OCI-M2 (cell line): ENCODE results near the gene TTLL3.

Experiments used
- DNase-seq: peaks from one replicate; lab custom pipeline; 2025; ENCODE audit not compliant: unreplicated experiment; lab: John Stamatoyannopoulos, UW

TTLL3 gene

DNA sequence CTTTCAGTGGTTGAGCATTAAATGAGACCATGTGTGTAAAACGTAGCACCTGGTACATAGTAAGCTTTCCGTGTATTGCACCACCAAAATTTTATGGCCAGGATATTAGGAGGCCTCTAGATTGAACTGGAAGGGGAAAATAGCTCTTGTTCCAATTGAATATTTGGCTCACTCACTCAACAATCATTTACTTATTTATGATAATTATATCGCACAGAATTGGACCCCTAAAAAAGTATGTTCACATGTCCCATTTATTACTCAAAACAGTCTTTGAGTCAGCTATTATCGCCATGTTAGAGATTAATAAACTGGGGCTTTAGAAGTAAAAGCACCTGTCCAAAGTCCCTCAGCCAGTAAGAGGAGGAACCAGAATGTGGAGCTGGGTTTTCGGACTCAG is 5.1 kb upstream of the TTLL3 start:
- no peak for DNase-seq

DNA sequence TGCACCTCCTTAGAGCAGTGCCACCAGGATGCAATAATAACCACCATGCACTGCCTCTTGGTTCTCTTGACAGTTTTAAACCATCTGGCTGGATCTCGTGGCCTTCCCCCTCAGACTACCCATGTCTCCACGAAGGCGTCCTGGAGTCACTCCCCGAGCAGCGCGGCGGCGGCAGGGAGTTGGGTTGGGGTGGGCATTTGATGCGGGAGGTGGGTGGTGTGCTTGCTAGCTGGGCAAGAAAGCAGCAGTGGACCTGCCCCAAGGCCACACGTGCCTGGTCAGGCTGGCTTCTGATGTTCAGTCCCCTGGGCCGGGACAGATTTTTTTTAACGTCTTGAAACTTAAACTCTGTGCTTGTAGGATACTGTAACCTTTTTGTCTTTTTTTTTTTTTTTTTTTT is 3.9 kb upstream of the TTLL3 start:
- DNase-seq: no peak

DNA sequence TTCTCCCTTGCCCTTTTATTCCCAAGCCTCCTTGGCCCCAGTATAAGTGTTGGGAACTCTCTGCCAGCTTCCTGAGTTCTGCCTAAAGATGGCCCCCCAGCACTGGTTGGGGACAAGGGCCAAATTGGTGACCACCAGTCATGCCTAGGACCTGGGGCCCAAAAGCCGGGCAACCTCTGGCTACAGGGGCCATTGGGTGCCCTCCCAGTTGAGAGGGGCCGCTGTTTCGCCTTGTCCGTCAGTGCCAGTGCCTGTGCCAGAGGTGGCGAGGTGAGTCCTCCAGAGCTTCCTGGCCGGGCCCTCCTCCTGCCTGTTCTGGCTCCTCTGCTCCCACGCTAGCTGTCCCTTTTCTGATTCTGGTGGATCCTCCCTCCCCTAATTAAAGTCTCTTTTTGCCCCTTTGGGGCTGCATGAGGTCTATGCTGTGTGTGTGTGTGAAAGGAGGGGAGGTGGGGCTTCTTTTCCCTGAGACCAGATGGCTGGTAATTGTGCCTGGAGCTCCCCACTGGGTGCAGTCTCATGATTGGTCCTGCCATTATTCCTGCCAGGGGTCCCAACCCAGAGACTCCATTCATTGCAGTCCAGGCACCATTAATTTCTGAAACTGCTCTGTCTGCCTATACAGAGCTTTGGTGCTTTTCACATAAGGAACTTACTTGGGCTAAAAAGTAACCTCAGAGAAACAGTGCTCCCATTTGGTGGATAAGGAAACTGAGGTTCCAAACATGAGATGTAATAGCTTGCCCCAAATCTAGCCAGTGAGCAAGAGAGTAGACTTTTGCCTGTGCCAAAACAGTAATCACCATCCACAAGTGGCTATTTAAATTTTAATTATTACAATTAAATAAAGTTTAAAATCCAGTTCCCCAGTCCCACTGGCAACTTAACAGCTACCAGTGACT is 3.1 kb upstream of the TTLL3 start:
- DNase-seq: no peak

DNA sequence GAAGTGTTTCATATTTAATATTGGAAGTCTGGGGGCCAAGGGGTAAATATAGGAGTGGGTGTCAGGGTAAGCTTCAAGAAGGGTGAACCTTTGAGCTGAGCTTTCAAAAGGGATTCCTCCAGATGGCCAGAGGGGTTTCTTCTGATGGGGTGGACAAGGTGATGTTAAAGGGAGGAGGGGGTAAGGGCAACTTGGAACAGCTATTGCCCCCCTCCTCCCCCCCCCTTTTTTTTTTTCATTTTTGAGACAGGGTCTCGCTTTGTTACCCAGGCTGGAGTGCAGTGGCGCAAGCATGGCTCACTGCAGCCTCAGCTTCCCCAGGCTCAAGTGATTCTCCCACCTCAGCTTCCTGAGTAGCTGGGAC is 2.1 kb upstream of the TTLL3 start:
- DNase-seq: no peak

DNA sequence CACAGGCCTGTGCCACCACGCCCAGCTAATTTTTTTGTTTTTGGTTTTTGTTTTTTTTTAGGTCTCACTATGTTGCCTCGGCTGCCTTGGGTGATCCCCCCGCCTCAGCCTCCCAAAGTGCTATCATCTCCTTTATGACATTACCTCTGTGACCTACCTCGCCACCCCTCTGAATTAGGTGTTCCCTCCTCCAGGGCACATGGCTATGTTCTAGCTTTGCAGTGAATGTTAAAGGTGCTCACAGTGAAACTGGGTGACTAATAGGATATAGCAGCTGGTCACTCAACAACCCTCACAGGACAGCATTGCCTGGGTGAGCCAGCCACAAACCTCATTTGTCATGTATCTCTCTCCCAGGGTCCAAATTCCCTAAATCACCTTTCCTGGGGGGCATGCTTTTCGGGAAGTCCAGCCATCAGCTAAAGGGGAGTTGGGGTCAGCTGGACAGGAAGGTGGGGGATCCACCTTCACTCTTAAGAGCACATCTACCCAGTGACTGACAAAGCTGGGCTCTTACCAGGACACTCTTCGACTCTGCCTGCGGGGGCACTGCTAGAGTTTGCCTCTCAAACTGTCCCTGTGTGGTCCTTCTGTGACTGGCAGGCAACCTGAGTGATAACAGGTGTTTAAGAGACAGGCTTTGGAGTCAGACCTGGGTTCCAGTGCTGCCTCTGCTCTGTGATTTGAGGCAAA is 1.6 kb upstream of the TTLL3 start:
- no peak for DNase-seq

DNA sequence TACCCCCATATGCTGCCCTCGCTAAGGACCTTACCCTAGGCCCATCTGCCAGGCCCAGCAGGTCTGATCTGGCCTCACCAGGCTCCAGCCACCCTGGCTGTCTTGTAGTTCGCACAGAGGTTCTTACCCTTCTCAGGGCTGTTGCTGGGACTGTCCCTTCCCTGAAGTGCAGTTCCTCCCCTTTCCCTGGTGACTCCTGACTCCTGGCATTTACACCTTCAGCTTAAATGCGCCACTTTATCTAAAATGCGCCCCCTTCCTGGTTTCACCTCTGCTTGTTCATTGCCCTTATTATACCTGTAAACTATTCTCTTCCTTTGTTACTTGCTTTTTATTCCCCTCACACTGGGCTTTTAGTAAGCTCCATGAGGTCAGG is 835 bp upstream of the TTLL3 start:
- no peak for DNase-seq

DNA sequence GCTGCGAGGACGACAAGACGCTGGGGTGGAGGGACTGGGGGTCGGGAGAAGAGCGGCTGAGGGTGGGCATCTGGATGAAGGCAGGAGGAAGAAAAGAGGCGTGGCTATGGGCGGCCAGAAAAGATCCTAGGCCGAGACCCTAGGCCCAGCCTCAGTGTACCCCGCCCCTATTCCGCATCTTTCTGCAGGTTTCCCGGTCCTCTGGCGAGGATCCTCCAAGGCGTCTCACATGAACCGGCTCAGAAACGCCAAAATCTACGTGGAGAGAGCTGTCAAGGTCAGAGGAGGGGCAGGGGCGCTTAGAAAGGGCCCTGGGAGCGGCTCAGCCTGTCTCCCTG is 340 bp downstream of the TTLL3 start:
- DNase-seq: no peak

DNA sequence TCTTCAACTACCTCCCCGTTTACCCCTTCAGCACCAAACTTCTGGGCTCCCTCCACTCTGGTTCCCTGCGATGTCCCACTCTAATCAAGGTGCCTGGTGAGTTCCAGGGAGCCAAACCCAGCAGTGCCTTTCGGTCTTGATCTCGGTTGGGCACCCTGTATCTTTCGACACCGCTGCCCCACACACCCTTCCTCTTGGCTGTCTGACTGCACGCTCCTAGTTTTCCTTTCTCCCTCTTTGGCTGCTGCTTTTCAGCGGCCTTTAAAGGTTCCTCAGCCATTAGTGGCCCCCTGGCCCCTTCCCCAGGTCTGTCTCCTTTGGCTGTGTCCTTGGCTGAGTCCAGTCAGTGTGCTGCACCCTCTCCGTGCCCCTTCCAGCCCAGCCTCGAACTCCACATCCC is 784 bp downstream of the TTLL3 start:
- DNase-seq: no peak

DNA sequence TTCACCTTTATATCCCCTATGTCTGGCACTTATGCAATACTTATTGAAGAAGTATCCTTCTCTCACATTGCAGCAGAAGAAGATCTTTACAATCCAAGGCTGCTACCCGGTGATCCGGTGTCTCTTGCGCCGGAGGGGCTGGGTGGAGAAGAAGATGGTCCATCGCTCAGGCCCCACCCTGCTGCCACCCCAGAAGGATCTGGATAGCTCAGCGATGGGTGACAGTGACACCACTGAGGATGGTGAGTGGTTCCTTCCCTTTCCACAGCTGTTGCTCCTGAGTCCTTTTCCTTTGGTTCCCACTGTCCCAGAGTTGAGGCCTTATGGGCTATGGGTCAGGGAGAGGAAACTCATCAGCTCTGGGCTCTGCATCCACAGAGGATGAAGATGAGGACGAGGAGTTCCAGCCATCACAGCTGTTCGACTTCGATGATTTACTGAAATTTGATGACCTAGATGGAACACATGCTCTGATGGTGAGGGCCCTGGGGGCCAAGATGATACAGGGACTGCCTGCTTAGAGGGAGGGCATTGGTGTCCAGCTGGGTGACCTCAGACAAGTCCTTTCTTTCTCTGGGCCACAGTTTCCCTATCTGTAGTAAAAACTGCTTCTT is 2.9 kb downstream of the TTLL3 start:
- no peak for DNase-seq

DNA sequence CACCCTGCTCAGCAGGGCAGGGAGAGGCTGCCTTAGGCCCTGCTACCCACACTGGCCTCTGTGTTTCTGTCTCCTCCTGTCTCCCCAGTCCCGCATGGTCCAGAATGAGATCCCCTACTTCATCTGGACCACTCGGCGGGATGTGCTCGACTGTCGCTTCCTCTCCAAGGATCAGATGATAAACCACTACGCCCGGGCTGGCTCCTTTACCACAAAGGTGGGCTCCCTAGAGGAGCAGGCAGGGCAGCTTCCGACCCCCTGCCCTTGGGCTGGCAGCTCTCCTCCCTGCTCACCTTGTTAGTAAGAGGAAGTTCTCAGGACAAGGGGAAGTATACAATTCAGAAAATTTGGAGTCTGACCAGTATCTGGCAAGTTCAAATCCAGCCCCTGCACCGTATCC is 5.9 kb downstream of the TTLL3 start:
- DNase-seq: no peak

DNA sequence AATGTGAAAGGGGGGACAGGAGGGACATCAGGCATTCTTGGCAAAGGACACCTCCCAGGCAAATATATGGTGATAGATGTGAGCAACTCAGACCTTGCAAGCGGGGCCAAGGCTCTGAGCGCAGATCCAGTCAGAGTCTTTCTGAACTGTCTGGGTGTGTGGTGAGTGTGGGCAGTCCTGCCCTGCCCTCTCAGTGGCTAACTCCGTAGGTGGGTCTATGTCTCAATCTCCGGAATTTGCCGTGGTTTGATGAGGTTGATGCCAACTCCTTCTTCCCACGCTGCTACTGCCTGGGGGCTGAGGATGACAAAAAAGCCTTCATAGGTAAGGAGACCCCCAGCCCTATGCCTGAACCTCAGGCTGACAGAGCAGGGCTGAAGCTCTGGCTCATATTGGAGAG is 7.4 kb downstream of the TTLL3 start:
- no peak for DNase-seq

DNA sequence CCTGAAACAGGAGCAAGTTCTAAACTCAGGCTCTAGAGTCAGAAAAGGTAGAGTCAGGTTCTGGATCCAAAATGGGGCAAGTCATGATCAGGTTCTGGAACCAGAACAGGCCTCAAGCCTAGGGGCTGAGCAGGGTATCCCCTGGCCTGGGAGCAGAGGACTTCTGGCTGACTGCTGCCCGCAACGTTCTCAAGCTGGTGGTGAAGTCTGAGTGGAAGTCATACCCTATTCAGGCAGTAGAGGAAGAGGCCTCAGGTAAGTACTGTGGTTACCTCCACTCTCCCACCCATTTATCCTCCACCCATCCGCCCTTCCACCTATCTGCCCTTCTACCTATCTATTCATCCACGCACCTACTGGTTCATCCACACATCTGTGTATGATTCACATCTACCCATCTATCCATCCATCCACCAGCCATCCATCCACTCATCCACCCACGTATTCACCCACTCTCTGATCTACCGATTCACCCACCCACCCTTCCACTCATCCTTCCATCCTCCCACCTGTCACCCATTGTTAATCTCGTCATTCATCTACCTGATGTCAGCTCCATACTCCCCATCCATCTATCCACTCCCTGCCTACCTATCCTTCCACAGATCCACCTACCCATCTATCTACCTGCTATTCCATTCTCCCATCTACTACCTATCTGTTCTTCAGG is 8.7 kb downstream of the TTLL3 start:
- DNase-seq: no peak

DNA sequence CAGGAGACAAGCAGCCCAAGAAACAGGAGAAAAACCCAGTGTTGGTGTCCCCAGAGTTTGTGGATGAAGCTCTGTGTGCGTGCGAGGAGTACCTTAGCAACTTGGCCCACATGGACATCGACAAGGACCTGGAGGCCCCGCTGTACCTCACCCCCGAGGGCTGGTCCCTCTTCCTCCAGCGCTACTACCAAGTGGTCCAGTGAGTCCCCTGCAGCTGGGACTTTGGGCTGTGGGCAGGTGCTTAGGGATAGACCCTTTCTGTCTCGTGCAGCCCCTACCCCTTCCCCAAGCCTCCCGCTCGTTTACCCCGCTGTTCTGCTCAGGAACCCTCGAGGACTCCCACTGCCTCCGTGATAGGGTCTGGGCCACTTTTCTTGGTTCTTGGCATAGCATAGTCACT is 10.5 kb downstream of the TTLL3 start:
- no peak for DNase-seq

DNA sequence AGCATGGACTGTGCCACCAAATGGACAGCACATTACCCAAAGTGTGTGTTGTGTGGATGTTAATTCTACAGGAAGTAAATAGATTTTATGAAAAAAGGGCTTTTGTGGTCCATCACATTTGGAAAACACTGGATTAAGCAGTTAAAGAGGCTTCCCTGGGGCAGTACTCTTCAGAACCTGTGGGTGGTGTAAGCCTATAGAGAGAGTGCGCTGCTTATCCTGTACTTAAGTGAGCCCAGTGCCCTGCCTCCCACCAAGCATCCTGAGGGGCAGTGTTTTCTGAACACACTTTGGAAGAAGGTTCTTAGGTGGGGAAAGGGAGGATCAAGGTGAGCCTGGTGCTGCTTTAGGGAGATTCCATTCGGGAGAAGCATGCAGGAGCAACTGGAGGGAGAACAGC is 10.9 kb downstream of the TTLL3 start:
- no peak for DNase-seq

DNA sequence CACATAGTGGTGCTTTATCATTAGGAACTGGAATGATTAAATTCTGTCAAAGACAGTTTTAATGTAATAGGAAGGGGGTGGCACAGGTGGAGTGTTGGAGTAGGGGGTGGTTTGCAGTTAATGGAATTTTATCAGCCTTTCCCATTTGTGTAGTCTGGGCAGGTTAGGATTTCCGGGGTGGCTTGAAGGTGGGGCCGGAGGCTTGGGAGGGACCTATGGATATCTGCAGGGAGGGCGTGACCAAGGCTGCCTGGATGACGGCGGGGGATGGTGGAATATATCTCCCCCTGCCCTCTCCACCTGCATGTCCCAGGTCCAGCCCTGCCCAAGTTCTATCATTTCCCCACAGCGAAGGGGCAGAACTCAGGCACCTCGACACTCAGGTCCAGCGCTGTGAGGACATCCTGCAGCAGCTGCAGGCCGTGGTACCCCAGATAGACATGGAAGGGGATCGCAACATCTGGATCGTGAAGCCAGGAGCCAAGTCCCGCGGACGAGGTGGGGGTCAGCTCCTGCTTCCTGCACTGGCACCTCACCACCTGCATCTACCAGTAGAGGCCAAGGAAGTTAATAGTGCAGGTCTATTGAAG is 15.5 kb downstream of the TTLL3 start:
- DNase-seq: no peak

DNA sequence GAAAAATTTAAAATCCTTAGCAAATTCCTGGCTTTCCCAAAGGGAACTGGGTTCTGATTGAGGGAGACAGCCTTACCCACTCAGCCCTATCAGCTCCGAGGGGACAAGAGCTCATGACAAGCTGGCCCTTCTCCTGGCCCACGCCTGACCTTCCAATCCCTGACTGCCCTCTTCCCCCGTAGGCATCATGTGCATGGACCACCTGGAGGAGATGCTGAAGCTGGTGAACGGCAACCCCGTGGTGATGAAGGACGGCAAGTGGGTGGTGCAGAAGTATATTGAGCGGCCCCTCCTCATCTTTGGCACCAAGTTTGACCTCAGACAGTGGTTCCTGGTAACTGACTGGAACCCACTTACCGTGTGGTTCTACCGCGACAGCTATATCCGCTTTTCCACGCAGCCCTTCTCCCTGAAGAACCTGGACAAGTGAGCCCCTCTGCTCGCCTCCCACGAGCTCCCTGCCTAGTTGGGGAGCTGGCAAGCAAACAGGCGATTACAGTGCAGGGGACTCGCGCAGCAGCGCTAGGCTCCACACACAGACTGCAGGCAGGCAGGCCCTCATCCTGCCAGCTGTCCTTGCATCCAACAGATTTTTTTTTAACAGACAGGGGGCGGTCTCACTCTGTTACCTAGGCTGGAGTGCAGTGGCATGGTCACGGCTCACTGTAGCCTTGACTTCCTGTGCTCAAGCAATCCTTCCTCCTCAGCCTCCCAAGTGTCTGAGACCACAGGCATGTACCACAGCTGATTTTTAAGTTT is 16.9 kb downstream of the TTLL3 start:
- no peak for DNase-seq

DNA sequence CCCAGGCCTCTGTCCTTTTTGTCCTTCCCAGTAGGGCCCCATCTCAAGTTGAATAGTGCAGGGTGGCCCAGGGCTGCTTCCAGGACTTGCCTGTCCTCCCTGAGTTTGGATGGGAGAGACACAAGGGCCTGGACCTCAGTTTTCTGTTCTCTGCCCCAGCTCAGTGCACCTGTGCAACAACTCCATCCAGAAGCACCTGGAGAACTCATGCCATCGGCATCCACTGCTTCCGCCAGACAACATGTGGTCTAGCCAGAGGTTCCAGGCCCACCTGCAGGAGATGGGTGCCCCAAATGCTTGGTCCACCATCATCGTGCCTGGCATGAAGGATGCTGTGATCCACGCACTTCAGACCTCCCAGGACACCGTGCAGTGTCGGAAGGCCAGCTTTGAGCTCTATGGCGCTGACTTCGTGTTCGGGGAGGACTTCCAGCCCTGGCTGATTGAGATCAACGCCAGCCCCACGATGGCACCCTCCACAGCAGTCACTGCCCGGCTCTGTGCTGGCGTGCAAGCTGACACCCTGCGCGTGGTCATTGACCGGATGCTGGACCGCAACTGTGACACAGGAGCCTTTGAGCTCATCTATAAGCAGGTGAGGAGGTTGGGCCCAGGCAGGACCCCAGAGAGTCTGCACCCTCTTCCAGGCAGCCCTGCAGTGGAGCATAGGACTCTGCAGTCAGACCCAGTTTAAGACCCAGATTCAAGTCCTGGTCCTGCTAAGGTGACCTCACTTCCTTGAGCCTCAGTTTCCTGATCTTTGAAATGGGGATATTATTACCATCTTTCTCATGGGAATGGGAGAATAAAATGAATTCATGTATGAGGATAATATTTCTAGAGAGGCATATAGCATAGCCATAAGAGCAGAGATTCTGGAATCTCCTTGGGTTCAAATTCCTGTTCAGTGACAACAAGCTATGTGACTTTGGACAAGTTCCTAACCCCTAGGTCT is 19.0 kb downstream of the TTLL3 start:
- DNase-seq: no peak

DNA sequence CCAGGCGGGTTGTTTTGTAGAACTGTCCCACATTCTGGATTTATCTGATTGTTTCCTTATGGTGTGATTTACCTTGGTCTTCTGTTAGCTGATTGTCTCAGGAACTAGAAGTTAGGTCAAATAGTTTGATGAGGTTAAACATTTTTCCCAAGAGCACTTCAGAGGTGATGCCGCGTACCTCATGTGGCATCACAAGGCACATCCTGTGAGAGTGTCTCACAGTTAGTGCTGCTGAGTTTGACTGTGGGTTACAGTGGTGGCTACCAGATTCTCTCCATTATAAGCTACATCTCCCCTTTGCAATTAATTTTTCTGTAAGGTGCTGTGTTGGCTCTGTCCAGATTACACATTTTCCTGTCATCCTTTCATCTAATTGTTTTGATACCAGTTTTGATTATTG is 21.2 kb downstream of the TTLL3 start:
- no peak for DNase-seq

DNA sequence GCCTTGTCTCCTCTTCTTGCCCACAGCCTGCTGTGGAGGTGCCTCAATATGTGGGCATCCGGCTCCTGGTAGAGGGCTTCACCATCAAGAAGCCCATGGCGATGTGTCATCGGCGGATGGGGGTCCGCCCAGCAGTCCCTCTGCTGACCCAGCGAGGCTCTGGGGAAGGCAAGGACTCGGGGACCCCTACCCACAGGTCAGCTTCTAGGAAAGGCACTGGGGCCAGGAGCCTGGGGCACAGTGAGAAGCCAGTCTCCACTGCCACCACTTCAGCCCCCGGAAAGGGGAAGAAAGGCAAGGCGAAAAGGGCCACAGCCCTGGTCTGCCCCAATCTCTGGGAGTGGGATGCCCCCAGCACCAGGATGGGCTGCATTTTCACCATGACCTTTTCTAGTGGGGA is 23.0 kb downstream of the TTLL3 start:
- no peak for DNase-seq
